ENCODE measurements around the gene DPP7. TPM values are rescaled to one million over a fixed set of nuclear protein-coding genes. Genes with fewer than 3 reads are reported as not detected.

DPP7 gene
- total RNA-seq, 4 donors from 2014 or later = 91.8 to 132 (median 119) TPM

- DNase-seq (ENCODE audit: low spot score) (no peak), ATAC-seq (ENCODE audit: low FRiP score) (no peak)
- TF ChIP-seq CTCF (IDR thresholded peaks at IDR 0.05) = no peak
Observed at GRCh38 chr9:137116728-137117127, 2.2 kb upstream of the DPP7 start.

- ATAC-seq (ENCODE audit: low FRiP score) = no peak
- DNase-seq (ENCODE audit: low spot score) = no peak
- TF ChIP-seq CTCF (IDR thresholded peaks at IDR 0.05) = no peak
Observed at GRCh38 chr9:137116027-137116507, 1.5 kb upstream of the DPP7 start.

GRCh38 chr9:137115394-137116026 is 977 bp upstream of the DPP7 start:
- DNase-seq (ENCODE audit: low spot score) (no peak), ATAC-seq (ENCODE audit: low FRiP score) (peak; percentile 22)
- no peak for TF ChIP-seq CTCF (IDR thresholded peaks at IDR 0.05)

- ATAC-seq (ENCODE audit: low FRiP score) (peak; percentile 2), DNase-seq (ENCODE audit: low spot score) (no peak)
- TF ChIP-seq CTCF (IDR thresholded peaks at IDR 0.05) = no peak
Observed at GRCh38 chr9:137114220-137114612, 317 bp downstream of the DPP7 start.

- no peak for TF ChIP-seq CTCF (IDR thresholded peaks at IDR 0.05)
- ATAC-seq (ENCODE audit: low FRiP score) = no peak
- DNase-seq (ENCODE audit: low spot score) = no peak
Observed at GRCh38 chr9:137113385-137114159, 961 bp downstream of the DPP7 start.

- ATAC-seq (ENCODE audit: low FRiP score) (no peak), DNase-seq (ENCODE audit: low spot score) (no peak)
- TF ChIP-seq CTCF (IDR thresholded peaks at IDR 0.05) = no peak
Observed at GRCh38 chr9:137112564-137113384, 1.8 kb downstream of the DPP7 start.
